Measurements from ENCODE around the gene PDLIM7. TPM values are rescaled to one million over a fixed set of nuclear protein-coding genes. Genes with fewer than 3 reads are reported as not detected.

Gene PDLIM7
- total and polyA plus RNA-seq, 2 of the 8 experiments (the other 6 are each of a cell fraction or from before 2014, with no cell fraction given): 67.3 to 94.2 TPM

DNA sequence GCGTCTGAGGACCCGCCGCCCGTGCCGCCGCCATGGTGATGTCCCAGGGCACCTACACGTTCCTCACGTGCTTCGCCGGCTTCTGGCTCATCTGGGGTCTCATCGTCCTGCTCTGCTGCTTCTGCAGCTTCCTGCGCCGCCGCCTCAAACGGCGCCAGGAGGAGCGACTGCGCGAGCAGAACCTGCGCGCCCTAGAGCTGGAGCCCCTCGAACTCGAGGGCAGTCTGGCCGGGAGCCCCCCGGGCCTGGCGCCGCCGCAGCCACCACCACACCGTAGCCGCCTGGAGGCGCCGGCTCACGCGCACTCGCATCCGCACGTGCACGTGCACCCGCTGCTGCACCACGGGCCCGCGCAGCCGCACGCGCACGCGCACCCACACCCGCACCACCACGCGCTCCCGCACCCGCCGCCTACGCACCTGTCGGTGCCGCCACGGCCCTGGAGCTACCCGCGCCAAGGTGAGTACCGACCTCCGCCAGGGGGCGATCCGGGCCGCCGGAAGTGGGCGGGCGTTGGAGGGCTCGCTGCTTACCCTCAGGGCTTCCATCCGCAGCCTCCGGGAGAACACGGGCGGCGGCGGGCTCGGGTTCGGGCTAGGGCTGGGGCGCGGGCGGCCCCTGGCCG is 42.3 kb downstream of the PDLIM7 start (continued):
- TF ChIP-seq, protein P1, sequence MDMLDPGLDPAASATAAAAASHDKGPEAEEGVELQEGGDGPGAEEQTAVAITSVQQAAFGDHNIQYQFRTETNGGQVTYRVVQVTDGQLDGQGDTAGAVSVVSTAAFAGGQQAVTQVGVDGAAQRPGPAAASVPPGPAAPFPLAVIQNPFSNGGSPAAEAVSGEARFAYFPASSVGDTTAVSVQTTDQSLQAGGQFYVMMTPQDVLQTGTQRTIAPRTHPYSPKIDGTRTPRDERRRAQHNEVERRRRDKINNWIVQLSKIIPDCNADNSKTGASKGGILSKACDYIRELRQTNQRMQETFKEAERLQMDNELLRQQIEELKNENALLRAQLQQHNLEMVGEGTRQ (IDR thresholded peaks at IDR 0.05; ENCODE audit: low read length): no peak
- TF ChIP-seq NANOG (IDR thresholded peaks at IDR 0.05; ENCODE audit: insufficient read depth, low read depth, low read length, poor library complexity, severe bottlenecking) (peak; percentile 49), JUN (IDR thresholded peaks at IDR 0.05; ENCODE audit: low read depth, low read length) (no peak), TAF1 (IDR thresholded peaks at IDR 0.05; ENCODE audit: low read depth, low read length) (peak; percentile 43), EP300 (IDR thresholded peaks at IDR 0.05; ENCODE audit: borderline replicate concordance in 1 of 2, low read depth in 2 of 2, low read length in 2 of 2) (no peak), POLR2A (IDR thresholded peaks at IDR 0.05; ENCODE audit: control extremely low read depth in 1 of 2, low read depth in 2 of 2, low read length in 2 of 2) (peak in 1 of 2 experiments; percentile 73; a peak in 2 of 3 replicates), SAP30 (IDR thresholded peaks at IDR 0.05; ENCODE audit: insufficient read depth, insufficient replicate concordance, low read length) (no peak), KDM4A (IDR thresholded peaks at IDR 0.05; ENCODE audit: low read depth, low read length, severe bottlenecking) (peak; percentile 15), RXRA (IDR thresholded peaks at IDR 0.05; ENCODE audit: insufficient read depth, low read depth, low read length) (no peak), HDAC6 (IDR thresholded peaks at IDR 0.05; ENCODE audit: low read depth, low read length) (no peak), GABPA (IDR thresholded peaks at IDR 0.05; ENCODE audit: borderline replicate concordance, insufficient read depth, low read length) (peak; percentile 71; the same call in 1 of the 2 replicates), SIN3A (conservative IDR thresholded peaks at IDR 0.05 in 1 of 2, IDR thresholded peaks at IDR 0.05 in 1 of 2; ENCODE audit: low read depth in 1 of 2, low read length in 2 of 2) (peak in 1 of 2 experiments; percentile 34; a peak in 1 of 4 replicates), RAD21 (IDR thresholded peaks at IDR 0.05 in 1 of 2, conservative IDR thresholded peaks at IDR 0.05 in 1 of 2; ENCODE audit: low read depth in 2 of 2, low read length in 2 of 2) (peak in 1 of 2 experiments; percentile 56; a peak in 3 of 4 replicates), YY1 (IDR thresholded peaks at IDR 0.05; ENCODE audit: low read depth, low read length) (0 out of 2 replicates have a peak, but pooled peaks have one; percentile 5), CHD2 (IDR thresholded peaks at IDR 0.05; ENCODE audit: low read length) (peak; percentile 25; the same call in 1 of the 2 replicates), CBX8 (IDR thresholded peaks at IDR 0.05; ENCODE audit: borderline replicate concordance, low read depth, low read length) (no peak)
- TF ChIP-seq, protein P2, sequence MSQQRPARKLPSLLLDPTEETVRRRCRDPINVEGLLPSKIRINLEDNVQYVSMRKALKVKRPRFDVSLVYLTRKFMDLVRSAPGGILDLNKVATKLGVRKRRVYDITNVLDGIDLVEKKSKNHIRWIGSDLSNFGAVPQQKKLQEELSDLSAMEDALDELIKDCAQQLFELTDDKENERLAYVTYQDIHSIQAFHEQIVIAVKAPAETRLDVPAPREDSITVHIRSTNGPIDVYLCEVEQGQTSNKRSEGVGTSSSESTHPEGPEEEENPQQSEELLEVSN (IDR thresholded peaks at IDR 0.05): peak; percentile 56

Measured in H1 (cell line).